ENCODE data around the gene KCNK6.

- TF ChIP-seq RAD21 (IDR thresholded peaks at IDR 0.05): no peak
- TF ChIP-seq CTCF (IDR thresholded peaks at IDR 0.05; ENCODE audit: low read depth, low read length, missing input control): no peak
- TF ChIP-seq GABPA (IDR thresholded peaks at IDR 0.05 in 1 of 2, conservative IDR thresholded peaks at IDR 0.05 in 1 of 2): no peak
- no peak for TF ChIP-seq JUND (IDR thresholded peaks at IDR 0.05)
- TF ChIP-seq TAF1 (conservative IDR thresholded peaks at IDR 0.05): no peak
- no peak for TF ChIP-seq YY1 (IDR thresholded peaks at IDR 0.05)
- TF ChIP-seq MAX (IDR thresholded peaks at IDR 0.05): no peak
These were observed 42.6 kb upstream of the KCNK6 start for GRCh38 chr19:38276942-38277517.
